ENCODE measurements around the gene PRR12. TPM values are rescaled to one million over a fixed set of nuclear protein-coding genes. Genes with fewer than 3 reads are reported as not detected.

Gene PRR12
- total and polyA plus RNA-seq, 9 of the 15 experiments (the other 6 are each of a cell fraction or from before 2014, with no cell fraction given): 0.01 to 21.1 (median 0.98) TPM

DNA sequence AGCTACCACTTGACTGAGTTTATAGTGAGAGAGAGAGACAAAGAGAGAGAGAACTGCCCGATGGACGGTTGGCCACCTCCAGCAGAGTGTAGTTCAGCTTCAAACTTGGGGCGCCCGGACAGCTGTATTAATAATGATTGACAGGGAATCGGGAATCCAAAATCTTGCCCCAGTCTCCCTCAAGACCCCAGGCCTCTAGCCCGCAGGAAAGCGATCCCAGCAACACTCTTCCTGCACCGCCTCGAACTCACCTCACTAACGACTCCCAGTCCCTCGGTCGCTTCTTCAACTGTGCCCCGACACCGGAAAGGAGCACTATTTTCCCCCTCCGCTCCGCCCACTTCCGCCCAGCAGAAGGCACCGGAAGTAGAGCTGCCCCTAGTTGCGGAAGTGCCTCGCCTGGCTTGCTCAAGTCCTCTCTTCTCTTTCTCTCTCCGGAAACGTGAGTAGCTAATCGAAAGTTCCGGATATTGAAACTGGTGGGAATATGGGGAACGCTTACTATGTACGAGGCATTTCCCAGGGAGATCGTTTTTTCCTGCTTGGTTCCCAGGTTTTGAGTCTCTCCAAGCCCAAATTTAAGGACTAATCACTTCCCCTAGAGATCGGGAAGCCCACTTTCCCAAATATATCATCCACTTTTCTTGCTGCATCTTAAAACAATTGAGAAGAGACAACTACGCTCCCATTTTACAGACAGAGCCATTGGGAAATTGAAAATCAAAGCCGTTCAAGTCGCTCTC, 10.5 kb upstream of the PRR12 start, which contains the start of gene NOSIP (continued):
- TF ChIP-seq, protein P1, sequence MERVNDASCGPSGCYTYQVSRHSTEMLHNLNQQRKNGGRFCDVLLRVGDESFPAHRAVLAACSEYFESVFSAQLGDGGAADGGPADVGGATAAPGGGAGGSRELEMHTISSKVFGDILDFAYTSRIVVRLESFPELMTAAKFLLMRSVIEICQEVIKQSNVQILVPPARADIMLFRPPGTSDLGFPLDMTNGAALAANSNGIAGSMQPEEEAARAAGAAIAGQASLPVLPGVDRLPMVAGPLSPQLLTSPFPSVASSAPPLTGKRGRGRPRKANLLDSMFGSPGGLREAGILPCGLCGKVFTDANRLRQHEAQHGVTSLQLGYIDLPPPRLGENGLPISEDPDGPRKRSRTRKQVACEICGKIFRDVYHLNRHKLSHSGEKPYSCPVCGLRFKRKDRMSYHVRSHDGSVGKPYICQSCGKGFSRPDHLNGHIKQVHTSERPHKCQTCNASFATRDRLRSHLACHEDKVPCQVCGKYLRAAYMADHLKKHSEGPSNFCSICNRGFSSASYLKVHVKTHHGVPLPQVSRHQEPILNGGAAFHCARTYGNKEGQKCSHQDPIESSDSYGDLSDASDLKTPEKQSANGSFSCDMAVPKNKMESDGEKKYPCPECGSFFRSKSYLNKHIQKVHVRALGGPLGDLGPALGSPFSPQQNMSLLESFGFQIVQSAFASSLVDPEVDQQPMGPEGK (CRISPR knock-in tag; IDR thresholded peaks at IDR 0.05; ENCODE audit: borderline replicate concordance): no peak
- TF ChIP-seq ZNF668 (CRISPR knock-in tag; IDR thresholded peaks at IDR 0.05): 0 out of 2 replicates have a peak, but pooled peaks have one; percentile 51
- TF ChIP-seq, protein P2, sequence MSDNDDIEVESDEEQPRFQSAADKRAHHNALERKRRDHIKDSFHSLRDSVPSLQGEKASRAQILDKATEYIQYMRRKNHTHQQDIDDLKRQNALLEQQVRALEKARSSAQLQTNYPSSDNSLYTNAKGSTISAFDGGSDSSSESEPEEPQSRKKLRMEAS (CRISPR knock-in tag; IDR thresholded peaks at IDR 0.05): no peak; the same call in 1 of the 2 replicates
- no peak; the same call in 1 of the 2 replicates for TF ChIP-seq PHF21A (IDR thresholded peaks at IDR 0.05; ENCODE audit: borderline replicate concordance, low read depth)
- TF ChIP-seq, protein P3, sequence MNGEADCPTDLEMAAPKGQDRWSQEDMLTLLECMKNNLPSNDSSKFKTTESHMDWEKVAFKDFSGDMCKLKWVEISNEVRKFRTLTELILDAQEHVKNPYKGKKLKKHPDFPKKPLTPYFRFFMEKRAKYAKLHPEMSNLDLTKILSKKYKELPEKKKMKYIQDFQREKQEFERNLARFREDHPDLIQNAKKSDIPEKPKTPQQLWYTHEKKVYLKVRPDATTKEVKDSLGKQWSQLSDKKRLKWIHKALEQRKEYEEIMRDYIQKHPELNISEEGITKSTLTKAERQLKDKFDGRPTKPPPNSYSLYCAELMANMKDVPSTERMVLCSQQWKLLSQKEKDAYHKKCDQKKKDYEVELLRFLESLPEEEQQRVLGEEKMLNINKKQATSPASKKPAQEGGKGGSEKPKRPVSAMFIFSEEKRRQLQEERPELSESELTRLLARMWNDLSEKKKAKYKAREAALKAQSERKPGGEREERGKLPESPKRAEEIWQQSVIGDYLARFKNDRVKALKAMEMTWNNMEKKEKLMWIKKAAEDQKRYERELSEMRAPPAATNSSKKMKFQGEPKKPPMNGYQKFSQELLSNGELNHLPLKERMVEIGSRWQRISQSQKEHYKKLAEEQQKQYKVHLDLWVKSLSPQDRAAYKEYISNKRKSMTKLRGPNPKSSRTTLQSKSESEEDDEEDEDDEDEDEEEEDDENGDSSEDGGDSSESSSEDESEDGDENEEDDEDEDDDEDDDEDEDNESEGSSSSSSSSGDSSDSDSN (IDR thresholded peaks at IDR 0.05; ENCODE audit: borderline replicate concordance in 1 of 2, low read depth in 2 of 2, low read length in 2 of 2): peak in 1 of 2 experiments; percentile 92; a peak in 2 of 4 replicates
- no peak for TF ChIP-seq PPARD (CRISPR knock-in tag; IDR thresholded peaks at IDR 0.05)
- TF ChIP-seq HNRNPK (IDR thresholded peaks at IDR 0.05; ENCODE audit: low read depth, low read length, poor library complexity, severe bottlenecking): no peak
- TF ChIP-seq BRD4 (IDR thresholded peaks at IDR 0.05): no peak
- TF ChIP-seq PCBP2 (IDR thresholded peaks at IDR 0.05; ENCODE audit: low read depth, low read length, poor library complexity, severe bottlenecking): no peak
- no peak for TF ChIP-seq NFXL1 (CRISPR knock-in tag; IDR thresholded peaks at IDR 0.05)
- no peak for TF ChIP-seq GATAD2A (IDR thresholded peaks at IDR 0.05)
- TF ChIP-seq, protein P4, sequence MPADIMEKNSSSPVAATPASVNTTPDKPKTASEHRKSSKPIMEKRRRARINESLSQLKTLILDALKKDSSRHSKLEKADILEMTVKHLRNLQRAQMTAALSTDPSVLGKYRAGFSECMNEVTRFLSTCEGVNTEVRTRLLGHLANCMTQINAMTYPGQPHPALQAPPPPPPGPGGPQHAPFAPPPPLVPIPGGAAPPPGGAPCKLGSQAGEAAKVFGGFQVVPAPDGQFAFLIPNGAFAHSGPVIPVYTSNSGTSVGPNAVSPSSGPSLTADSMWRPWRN (IDR thresholded peaks at IDR 0.05; ENCODE audit: low read depth): no peak
- TF ChIP-seq, protein P5, sequence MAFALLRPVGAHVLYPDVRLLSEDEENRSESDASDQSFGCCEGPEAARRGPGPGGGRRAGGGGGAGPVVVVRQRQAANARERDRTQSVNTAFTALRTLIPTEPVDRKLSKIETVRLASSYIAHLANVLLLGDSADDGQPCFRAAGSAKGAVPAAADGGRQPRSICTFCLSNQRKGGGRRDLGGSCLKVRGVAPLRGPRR (CRISPR knock-in tag; IDR thresholded peaks at IDR 0.05): no peak
- TF ChIP-seq ZNF57 (CRISPR knock-in tag; IDR thresholded peaks at IDR 0.05): no peak; the same call in 1 of the 2 replicates
- TF ChIP-seq GTF2E2 (tag; IDR thresholded peaks at IDR 0.05): no peak
- TF ChIP-seq CBX1 (IDR thresholded peaks at IDR 0.05; ENCODE audit: low read depth): no peak
- no peak for TF ChIP-seq FIP1L1 (IDR thresholded peaks at IDR 0.05; ENCODE audit: low read depth, low read length, poor library complexity, severe bottlenecking)
- no peak for TF ChIP-seq CHD1 (IDR thresholded peaks at IDR 0.05; ENCODE audit: low read length)
- peak; percentile 21; the same call in 1 of the 2 replicates for TF ChIP-seq TRIM28 (IDR thresholded peaks at IDR 0.05)
- TF ChIP-seq, protein P6, sequence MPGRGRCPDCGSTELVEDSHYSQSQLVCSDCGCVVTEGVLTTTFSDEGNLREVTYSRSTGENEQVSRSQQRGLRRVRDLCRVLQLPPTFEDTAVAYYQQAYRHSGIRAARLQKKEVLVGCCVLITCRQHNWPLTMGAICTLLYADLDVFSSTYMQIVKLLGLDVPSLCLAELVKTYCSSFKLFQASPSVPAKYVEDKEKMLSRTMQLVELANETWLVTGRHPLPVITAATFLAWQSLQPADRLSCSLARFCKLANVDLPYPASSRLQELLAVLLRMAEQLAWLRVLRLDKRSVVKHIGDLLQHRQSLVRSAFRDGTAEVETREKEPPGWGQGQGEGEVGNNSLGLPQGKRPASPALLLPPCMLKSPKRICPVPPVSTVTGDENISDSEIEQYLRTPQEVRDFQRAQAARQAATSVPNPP (IDR thresholded peaks at IDR 0.05; ENCODE audit: borderline replicate concordance, insufficient read depth, insufficient read length): no peak

Data from K562 (cell line).